Activated T-cell treated with anti-CD3 and anti-CD28 coated beads for 24 hours (primary cell): ENCODE data around the gene LIMK2.
"Not testable (repeated sequence)": the region's sequence is repeated elsewhere in the genome, so short reads cannot be mapped to it uniquely, and the experiment has no call there.

ENCODE experiments used
- DNase-seq: peaks from one replicate; pipeline ENCODE4 v3.0.0-alpha.2; 2020; ENCODE audit warnings: low read depth

LIMK2 gene

GRCh38 chr22:31290494-31291471 is 78.7 kb downstream of the LIMK2 start:
- peak; percentile 90 for DNase-seq

- no peak for DNase-seq
Observed at GRCh38 chr22:31291481-31292235, 79.6 kb downstream of the LIMK2 start.

- DNase-seq: peak; percentile 75
Observed at GRCh38 chr22:31292236-31292989, 80.3 kb downstream of the LIMK2 start, which contains the start of gene PIK3IP1. PIK3IP1 (minus strand) TSS chr22:31292488; CDS start chr22:31292344, 144 bp downstream.

GRCh38 chr22:31295360-31295759 is 83.3 kb downstream of the LIMK2 start:
- no peak for DNase-seq

- DNase-seq: no peak
Observed at GRCh38 chr22:31295831-31296657, 83.9 kb downstream of the LIMK2 start.

GRCh38 chr22:31300896-31301295 is 88.8 kb downstream of the LIMK2 start:
- DNase-seq: no peak

GRCh38 chr22:31302006-31302405 is 89.9 kb downstream of the LIMK2 start:
- DNase-seq: no peak

- no peak for DNase-seq
Observed at GRCh38 chr22:31302537-31302936, 90.4 kb downstream of the LIMK2 start.

GRCh38 chr22:31305194-31305593 is 93.1 kb downstream of the LIMK2 start:
- DNase-seq: no peak

GRCh38 chr22:31308181-31308580 is 96.1 kb downstream of the LIMK2 start:
- DNase-seq: no peak

- peak; percentile 52 for DNase-seq
Observed at GRCh38 chr22:31313366-31314147, 101.5 kb downstream of the LIMK2 start.

GRCh38 chr22:31314220-31314619 is 102.1 kb downstream of the LIMK2 start:
- DNase-seq: not testable (repeated sequence)

GRCh38 chr22:31321421-31321820 is 109.3 kb downstream of the LIMK2 start:
- DNase-seq: no peak

GRCh38 chr22:31323578-31324550 is 111.8 kb downstream of the LIMK2 start:
- DNase-seq: no peak

GRCh38 chr22:31326877-31327276 is 114.8 kb downstream of the LIMK2 start:
- no peak for DNase-seq

- DNase-seq: no peak
Observed at GRCh38 chr22:31327806-31328543, 115.9 kb downstream of the LIMK2 start.

- DNase-seq: no peak
Observed at GRCh38 chr22:31328544-31328960, 116.5 kb downstream of the LIMK2 start.

GRCh38 chr22:31329029-31329428 is 116.9 kb downstream of the LIMK2 start:
- no peak for DNase-seq
